H1 (cell line): ENCODE results near the gene TBC1D22B. TPM values are rescaled to one million over a fixed set of nuclear protein-coding genes. Genes with fewer than 3 reads are reported as not detected.

Experiments
- CTCF ChIA-PET: fragments of 300-600 bp; sonication (Branson Sonifier 250); formaldehyde crosslinking; loops from one replicate; lab custom pipeline; 2021; ENCODE audit not compliant: partially characterized antibody; lab: Charles Lee
- POLR2A ChIA-PET: fragments of 300-600 bp; sonication (Branson Sonifier 250); formaldehyde crosslinking; loops from one replicate; lab custom pipeline; 2021; ENCODE audit warnings: inconsistent platforms; ENCODE audit not compliant: partially characterized antibody; lab: Charles Lee
- DNase-seq, 2 experiments: peaks; one replicate each; pipeline versions ENCODE4 v3.0.0 to v3.0.0-alpha.2; 2010 to 2022; ENCODE audit warnings: low spot score in 2 of 2, low read depth in 1 of 2, mixed read lengths in 1 of 2
- FAIRE-seq: peaks from 2 replicates; lab custom pipeline; 2011; peaks lifted over from hg19 to GRCh38; lab: Jason Lieb, UNC
- H2AFZ ChIP-seq: 2 replicates; pipeline ENCODE4 v1.8.1; 2012; ENCODE audit warnings: low read length, inconsistent platforms
- H2AK5ac ChIP-seq: 2 replicates; pipeline ENCODE4 v1.6.1; 2013; ENCODE audit warnings: low read depth, low read length
- H2BK120ac ChIP-seq: replicated peaks from 2 replicates; pipeline ENCODE3; 2013; ENCODE audit warnings: low read depth, low read length, inconsistent platforms
- H2BK12ac ChIP-seq: 2 replicates; pipeline ENCODE4 v1.6.1; 2013; ENCODE audit warnings: low read depth, low read length
- H2BK15ac ChIP-seq: 2 replicates; pipeline ENCODE4 v1.6.1; 2013; ENCODE audit warnings: low read length
- H2BK20ac ChIP-seq: 2 replicates; pipeline ENCODE4 v1.6.1; 2013; ENCODE audit warnings: low read length
- H2BK5ac ChIP-seq: 2 replicates; pipeline ENCODE4 v1.6.1; 2013; ENCODE audit warnings: low read depth, low read length
- H3K14ac ChIP-seq: 2 replicates; pipeline ENCODE4 v1.6.1; 2013; ENCODE audit warnings: inconsistent platforms; ENCODE audit not compliant: insufficient read length
- H3K18ac ChIP-seq: 2 replicates; pipeline ENCODE4 v1.6.1; 2013; ENCODE audit warnings: low read length; ENCODE audit errors: extremely low read depth
- H3K23ac ChIP-seq: 2 replicates; pipeline ENCODE4 v1.6.1; 2013; ENCODE audit warnings: inconsistent platforms; ENCODE audit not compliant: insufficient read length
- H3K23me2 ChIP-seq: 2 replicates; pipeline ENCODE4 v1.6.1; 2013; ENCODE audit warnings: low read depth, low read length
- H3K27ac ChIP-seq: 2 replicates; pipeline ENCODE4 v1.6.1; 2011; ENCODE audit warnings: low read depth, low read length, inconsistent platforms
- H3K27me3 ChIP-seq, 4 experiments: replicated peaks in 1 of 4; 1 replicate in 1 of 4; 2 replicates in 3 of 4; pipeline versions ENCODE4 v1.6.1 to v1.8.1; 2011 to 2013; ENCODE audit warnings: low read length in 3 of 4, mild to moderate bottlenecking in 3 of 4, inconsistent platforms in 2 of 4, mixed read lengths in 2 of 4, moderate library complexity in 1 of 4; ENCODE audit not compliant: control insufficient read depth in 3 of 4, insufficient read depth in 3 of 4; ENCODE audit errors: extremely low read depth in 1 of 4
- H3K36me3 ChIP-seq, 4 experiments: 2 replicates each; pipeline versions ENCODE4 v1.6.1 to v1.8.1; 2011 to 2013; ENCODE audit warnings: mild to moderate bottlenecking in 4 of 4, low read length in 3 of 4, moderate library complexity in 2 of 4, control low read depth in 1 of 4, inconsistent platforms in 1 of 4; ENCODE audit not compliant: insufficient read depth in 4 of 4, control insufficient read depth in 2 of 4
- H3K4ac ChIP-seq: replicated peaks from 2 replicates; pipeline ENCODE3; 2013; ENCODE audit warnings: low read length, low read depth, mixed read lengths, inconsistent platforms; ENCODE audit not compliant: insufficient read length
- H3K4me1 ChIP-seq, 4 experiments: replicated peaks in 1 of 4; 1 replicate in 1 of 4; 2 replicates in 3 of 4; pipeline versions ENCODE4 v1.6.1 to v1.8.1; 2011 to 2013; ENCODE audit warnings: low read length in 3 of 4, inconsistent platforms in 2 of 4, mixed read lengths in 1 of 4; ENCODE audit not compliant: insufficient read depth in 4 of 4, control insufficient read depth in 3 of 4
- H3K4me2 ChIP-seq, 2 experiments: 2 replicates each; pipeline versions ENCODE4 v1.6.1 to v1.8.1; 2011 to 2013; ENCODE audit warnings: low read depth in 2 of 2, low read length in 2 of 2, control low read depth in 1 of 2, inconsistent platforms in 1 of 2, mild to moderate bottlenecking in 1 of 2; ENCODE audit not compliant: insufficient read depth in 1 of 2
- H3K4me3 ChIP-seq, 4 experiments: fragments of 200-600, 300-600 bp in 1 of 4; sonication (generic), shearing (Covaris generic), sonication (Bioruptor Twin) in 1 of 4; 2 replicates each; pipeline versions ENCODE4 v1.5.1 to v1.8.1; 2011 to 2016; ENCODE audit warnings: low read length in 4 of 4, low read depth in 3 of 4, control low read depth in 2 of 4, inconsistent platforms in 2 of 4, mild to moderate bottlenecking in 2 of 4, mixed read lengths in 1 of 4, moderate library complexity in 1 of 4; ENCODE audit not compliant: insufficient read depth in 2 of 4; ENCODE audit errors: extremely low read depth in 1 of 4
- H3K56ac ChIP-seq: replicated peaks from 2 replicates; pipeline ENCODE3; 2013; ENCODE audit warnings: low read depth, mild to moderate bottlenecking, mixed read lengths, low read length, inconsistent platforms; ENCODE audit not compliant: insufficient read length
- H3K79me1 ChIP-seq: 2 replicates; pipeline ENCODE4 v1.6.1; 2013; ENCODE audit warnings: low read depth, low read length, control low read depth
- H3K79me2 ChIP-seq, 2 experiments: 2 replicates each; pipeline versions ENCODE4 v1.6.1 to v1.8.1; 2012 to 2013; ENCODE audit warnings: low read length in 2 of 2, mild to moderate bottlenecking in 2 of 2, inconsistent platforms in 1 of 2; ENCODE audit not compliant: insufficient read depth in 2 of 2, control insufficient read depth in 1 of 2
- H3K9ac ChIP-seq, 4 experiments: replicated peaks in 1 of 4; 1 replicate in 1 of 4; 2 replicates in 3 of 4; pipeline versions ENCODE4 v1.6.1 to v1.8.1; 2011 to 2013; ENCODE audit warnings: low read depth in 3 of 4, low read length in 3 of 4, control low read depth in 2 of 4, mild to moderate bottlenecking in 2 of 4, moderate library complexity in 2 of 4, inconsistent platforms in 1 of 4; ENCODE audit errors: extremely low read depth in 1 of 4
- H3K9me3 ChIP-seq, 2 experiments: 2 replicates each; pipeline versions ENCODE4 v1.6.1 to v1.8.1; 2012 to 2013; ENCODE audit warnings: mild to moderate bottlenecking in 2 of 2, moderate library complexity in 2 of 2, control low read depth in 1 of 2, inconsistent platforms in 1 of 2, low read depth in 1 of 2, low read length in 1 of 2, mixed read lengths in 1 of 2; ENCODE audit not compliant: insufficient read depth in 2 of 2
- H4K20me1 ChIP-seq, 2 experiments: replicated peaks in 1 of 2; 2 replicates each; pipeline versions ENCODE3 to v1.8.1; 2011 to 2013; ENCODE audit warnings: inconsistent platforms in 2 of 2, low read length in 2 of 2, mild to moderate bottlenecking in 1 of 2; ENCODE audit not compliant: insufficient read depth in 2 of 2, control insufficient read depth in 1 of 2
- H4K5ac ChIP-seq: 2 replicates; pipeline ENCODE4 v1.6.1; 2013; ENCODE audit warnings: low read length, low read depth, mixed read lengths, inconsistent platforms; ENCODE audit not compliant: insufficient read length
- H4K8ac ChIP-seq: 2 replicates; pipeline ENCODE4 v1.8.0; 2013; ENCODE audit warnings: mild to moderate bottlenecking, moderate library complexity, low read length, inconsistent platforms; ENCODE audit not compliant: insufficient read depth; ENCODE audit errors: extremely low read depth
- H4K91ac ChIP-seq: replicated peaks from 2 replicates; pipeline ENCODE3; 2013; ENCODE audit warnings: low read length, mixed read lengths, inconsistent platforms; ENCODE audit not compliant: insufficient read length
- RBBP5 ChIP-seq: IDR thresholded peaks from 2 replicates; pipeline ENCODE4 v1.7.1; 2012; ENCODE audit warnings: low read depth, mild to moderate bottlenecking, inconsistent platforms, low read length, moderate library complexity, borderline replicate concordance
- SAP30 ChIP-seq: fragments of 300-600 bp; sonication (generic); IDR thresholded peaks from 2 replicates; pipeline ENCODE4 v1.7.1; 2012; ENCODE audit warnings: low read length, moderate library complexity, mild to moderate bottlenecking, inconsistent platforms; ENCODE audit not compliant: insufficient read depth, insufficient replicate concordance
- WGBS, 2 experiments: shearing (Covaris generic) in 1 of 2; methylation state at CpG; one replicate each; pipeline versions ENCODE4 v1.1.6 to v1.1.7; 2013 to 2015; ENCODE audit warnings: low lambda C conversion rate in 2 of 2, mixed read lengths in 2 of 2, inconsistent platforms in 1 of 2, low coverage in 1 of 2, missing lambda C conversion rate in 1 of 2; ENCODE audit not compliant: insufficient replicate concordance in 2 of 2, insufficient coverage in 1 of 2, insufficient read length in 1 of 2; ENCODE audit errors: extremely low coverage in 1 of 2, missing lambda C conversion rate in 1 of 2; 5-methylcytosine and 5-hydroxymethylcytosine counted together
- polyA plus RNA-seq, 7 experiments: library from polyadenylated mRNA; depleted of rRNA in 3 of 7; stranded (reverse) in 5 of 7; unstranded in 2 of 7; fragments of >200 nt in 5 of 7; fragments of 200-250 nt in 2 of 7; gene quantifications; 1 replicate in 5 of 7; 2 replicates in 1 of 7; 4 replicates in 1 of 7; pipeline versions ENCODE4 v1.2.1 to v1.2.3, GENCODE V29; 2011 to 2013; ENCODE audit warnings: missing spikeins in 2 of 7, mixed read lengths in 2 of 7
- total RNA-seq: library from RNA; stranded (reverse); fragmentation: NEBNext Ultra II Directional; extraction: Animal tissue kit (Norgen Biotek cat#: 25700); gene quantifications from 2 replicates; pipeline ENCODE4 v1.2.1, GENCODE V29; 2021

TBC1D22B gene
- total and polyA plus RNA-seq, 2 of the 8 experiments (the other 6 are each of a cell fraction or from before 2014, with no cell fraction given), result 10.1 to 17.4 TPM

DNA sequence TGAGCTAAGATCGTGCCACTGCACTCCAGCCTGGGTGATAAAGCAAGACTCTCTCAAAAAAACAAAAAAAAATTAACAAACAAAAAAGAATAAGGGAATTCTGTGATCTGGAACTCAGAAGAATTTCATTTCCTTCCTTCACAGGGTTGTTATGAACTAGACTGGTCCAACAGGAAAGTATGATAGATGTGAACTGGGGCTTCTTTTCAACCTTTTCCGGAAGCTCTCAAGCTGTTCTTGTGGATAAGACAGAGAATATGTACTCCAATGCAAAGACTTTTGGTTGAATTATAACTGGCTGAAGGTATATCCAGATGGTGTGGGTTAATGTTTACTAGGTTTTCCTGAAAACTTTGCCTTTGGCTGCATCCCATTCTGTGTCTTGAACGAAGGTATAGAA is 101.5 kb downstream of the TBC1D22B start:
- no peak overlapping the region for H3K9ac ChIP-seq
- no peak overlapping the region for H4K5ac ChIP-seq
- H3K4me1 ChIP-seq, result peaks cover 0 to 3% (median 3%) of the 10 kb centered on the region in 4 experiments; a peak in 3 of 7 replicates
- H3K4ac ChIP-seq, result no peak overlapping the region
- no peak for DNase-seq
- no peak overlapping the region for H3K27ac ChIP-seq
- ChIA-PET CTCF (interaction anchor here (1.4 kb wide), 1 partner anchor 23 kb away, joined by 4 read pairs; no protein-coding TSS in a partner anchor), POLR2A (no interaction called here)
- no peaks in the 10 kb centered on the region for H3K27me3 ChIP-seq
- no peak for TF ChIP-seq RBBP5
- no peak for TF ChIP-seq SAP30
- no peak overlapping the region for H4K91ac ChIP-seq
- no peak overlapping the region for H3K4me3 ChIP-seq
- H3K23me2 ChIP-seq, result peaks cover 4% of the 10 kb centered on the region; the same call in 1 of the 2 replicates
- H3K18ac ChIP-seq, result no peak overlapping the region
- no peak overlapping the region for H2BK15ac ChIP-seq
- 89% methylated on average over 3 of the region's 3 CpGs; no CpG with 5 or more reads in 1 of the 2 experiments for WGBS, 2 experiments
- H2BK120ac ChIP-seq, result no peak overlapping the region
- H2AK5ac ChIP-seq, result no peak overlapping the region
- H3K79me2 ChIP-seq, result peaks cover 5 to 54% of the 10 kb centered on the region in 2 experiments; a peak in 3 of 4 replicates
- H4K20me1 ChIP-seq, result peaks cover 3 to 5% of the 10 kb centered on the region in 2 experiments
- H3K23ac ChIP-seq, result no peak overlapping the region
- no peak overlapping the region for H4K8ac ChIP-seq
- H2BK12ac ChIP-seq, result no peak overlapping the region
- no peak overlapping the region for H2AFZ ChIP-seq
- H3K4me2 ChIP-seq, result no peak overlapping the region
- peaks cover 2 to 21% (median 14%) of the 10 kb centered on the region in 4 experiments; a peak in 6 of 8 replicates for H3K36me3 ChIP-seq
- no peak overlapping the region for H3K14ac ChIP-seq
- H3K79me1 ChIP-seq, result peaks cover 4% of the 10 kb centered on the region
- no peaks in the 10 kb centered on the region for H3K9me3 ChIP-seq
- no peak for FAIRE-seq
- no peak overlapping the region for H2BK20ac ChIP-seq
- no peak overlapping the region for H3K56ac ChIP-seq
- no peak overlapping the region for H2BK5ac ChIP-seq
